OCI-M2 (cell line): ENCODE measurements around the gene SLC7A14.

Experiments used
- DNase-seq: peaks from one replicate; lab custom pipeline; 2025; ENCODE audit not compliant: unreplicated experiment; lab: John Stamatoyannopoulos, UW

Gene SLC7A14

GRCh38 chr3:170499562-170500156 lies 86.2 kb downstream of the SLC7A14 start:
- no peak for DNase-seq

GRCh38 chr3:170497207-170498095 lies 88.4 kb downstream of the SLC7A14 start:
- DNase-seq = no peak

- DNase-seq = no peak
Measured at GRCh38 chr3:170496868-170497140, 89.1 kb downstream of the SLC7A14 start.

- DNase-seq = no peak
Measured at GRCh38 chr3:170496026-170496867, 89.6 kb downstream of the SLC7A14 start.

GRCh38 chr3:170494766-170495165 lies 91.1 kb downstream of the SLC7A14 start:
- no peak for DNase-seq

- no peak for DNase-seq
Measured at GRCh38 chr3:170493712-170494182, 92.1 kb downstream of the SLC7A14 start.

GRCh38 chr3:170491901-170492300 lies 94.0 kb downstream of the SLC7A14 start:
- DNase-seq = no peak

GRCh38 chr3:170490828-170491560 lies 94.9 kb downstream of the SLC7A14 start:
- DNase-seq = no peak

GRCh38 chr3:170488802-170489201 lies 97.1 kb downstream of the SLC7A14 start:
- DNase-seq = no peak

GRCh38 chr3:170487031-170487430 lies 98.8 kb downstream of the SLC7A14 start:
- no peak for DNase-seq

- no peak for DNase-seq
Measured at GRCh38 chr3:170486398-170486797, 99.5 kb downstream of the SLC7A14 start.

GRCh38 chr3:170485696-170486095 lies 100.2 kb downstream of the SLC7A14 start:
- DNase-seq = no peak

- no peak for DNase-seq
Measured at GRCh38 chr3:170485294-170485693, 100.6 kb downstream of the SLC7A14 start.

- no peak for DNase-seq
Measured at GRCh38 chr3:170484869-170485268, 101.0 kb downstream of the SLC7A14 start.

GRCh38 chr3:170483485-170484262 lies 102.2 kb downstream of the SLC7A14 start:
- no peak for DNase-seq

- DNase-seq = no peak
Measured at GRCh38 chr3:170482199-170482598, 103.7 kb downstream of the SLC7A14 start.

- DNase-seq = no peak
Measured at GRCh38 chr3:170480111-170480510, 105.8 kb downstream of the SLC7A14 start.

- no peak for DNase-seq
Measured at GRCh38 chr3:170477395-170477794, 108.5 kb downstream of the SLC7A14 start.

- DNase-seq = no peak
Measured at GRCh38 chr3:170476291-170476690, 109.6 kb downstream of the SLC7A14 start.

- no peak for DNase-seq
Measured at GRCh38 chr3:170475092-170475685, 110.7 kb downstream of the SLC7A14 start.
